A549 (cell line): ENCODE measurements around the gene RAD50.

ENCODE experiments used
- NPAS2 ChIP-seq: fragments of 250-450 bp; sonication (Bioruptor Pico); IDR thresholded peaks from 2 replicates; pipeline ENCODE4 v1.8.0; 2022; ENCODE audit warnings: mild to moderate bottlenecking, moderate library complexity, borderline replicate concordance
- RCOR1 ChIP-seq: fragments of 150-350 bp; IDR thresholded peaks from 2 replicates; pipeline ENCODE4 v1.6.1; 2014; ENCODE audit warnings: antibody characterized with exemption, low read length, low read depth
- REST ChIP-seq: fragments of 200-600 bp; sonication (generic); IDR thresholded peaks from 2 replicates; pipeline ENCODE4 v1.6.1; 2016; ENCODE audit warnings: antibody characterized with exemption, mild to moderate bottlenecking, moderate library complexity
- TF ChIP-seq, protein P1 (sequence below): fragments of >200 bp; sonication (Bioruptor Twin); formaldehyde crosslinking; IDR thresholded peaks from 3 replicates; pipeline ENCODE4 v1.5.1; 2016

- TF ChIP-seq RCOR1, result no peak
- TF ChIP-seq REST, result no peak
- TF ChIP-seq, protein P1, sequence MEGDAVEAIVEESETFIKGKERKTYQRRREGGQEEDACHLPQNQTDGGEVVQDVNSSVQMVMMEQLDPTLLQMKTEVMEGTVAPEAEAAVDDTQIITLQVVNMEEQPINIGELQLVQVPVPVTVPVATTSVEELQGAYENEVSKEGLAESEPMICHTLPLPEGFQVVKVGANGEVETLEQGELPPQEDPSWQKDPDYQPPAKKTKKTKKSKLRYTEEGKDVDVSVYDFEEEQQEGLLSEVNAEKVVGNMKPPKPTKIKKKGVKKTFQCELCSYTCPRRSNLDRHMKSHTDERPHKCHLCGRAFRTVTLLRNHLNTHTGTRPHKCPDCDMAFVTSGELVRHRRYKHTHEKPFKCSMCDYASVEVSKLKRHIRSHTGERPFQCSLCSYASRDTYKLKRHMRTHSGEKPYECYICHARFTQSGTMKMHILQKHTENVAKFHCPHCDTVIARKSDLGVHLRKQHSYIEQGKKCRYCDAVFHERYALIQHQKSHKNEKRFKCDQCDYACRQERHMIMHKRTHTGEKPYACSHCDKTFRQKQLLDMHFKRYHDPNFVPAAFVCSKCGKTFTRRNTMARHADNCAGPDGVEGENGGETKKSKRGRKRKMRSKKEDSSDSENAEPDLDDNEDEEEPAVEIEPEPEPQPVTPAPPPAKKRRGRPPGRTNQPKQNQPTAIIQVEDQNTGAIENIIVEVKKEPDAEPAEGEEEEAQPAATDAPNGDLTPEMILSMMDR, result no peak
- no peak for TF ChIP-seq NPAS2 (CRISPR knock-in tag)
These were observed 96.9 kb downstream of the RAD50 start for GRCh38 chr5:132653716-132654115.
